NAMALWA (cell line): ENCODE measurements around the gene SOX8.

Experiments used
- DNase-seq: peaks from one replicate; pipeline ENCODE4 v3.0.0-alpha.2; 2015; ENCODE audit warnings: low spot score

SOX8 gene

DNA sequence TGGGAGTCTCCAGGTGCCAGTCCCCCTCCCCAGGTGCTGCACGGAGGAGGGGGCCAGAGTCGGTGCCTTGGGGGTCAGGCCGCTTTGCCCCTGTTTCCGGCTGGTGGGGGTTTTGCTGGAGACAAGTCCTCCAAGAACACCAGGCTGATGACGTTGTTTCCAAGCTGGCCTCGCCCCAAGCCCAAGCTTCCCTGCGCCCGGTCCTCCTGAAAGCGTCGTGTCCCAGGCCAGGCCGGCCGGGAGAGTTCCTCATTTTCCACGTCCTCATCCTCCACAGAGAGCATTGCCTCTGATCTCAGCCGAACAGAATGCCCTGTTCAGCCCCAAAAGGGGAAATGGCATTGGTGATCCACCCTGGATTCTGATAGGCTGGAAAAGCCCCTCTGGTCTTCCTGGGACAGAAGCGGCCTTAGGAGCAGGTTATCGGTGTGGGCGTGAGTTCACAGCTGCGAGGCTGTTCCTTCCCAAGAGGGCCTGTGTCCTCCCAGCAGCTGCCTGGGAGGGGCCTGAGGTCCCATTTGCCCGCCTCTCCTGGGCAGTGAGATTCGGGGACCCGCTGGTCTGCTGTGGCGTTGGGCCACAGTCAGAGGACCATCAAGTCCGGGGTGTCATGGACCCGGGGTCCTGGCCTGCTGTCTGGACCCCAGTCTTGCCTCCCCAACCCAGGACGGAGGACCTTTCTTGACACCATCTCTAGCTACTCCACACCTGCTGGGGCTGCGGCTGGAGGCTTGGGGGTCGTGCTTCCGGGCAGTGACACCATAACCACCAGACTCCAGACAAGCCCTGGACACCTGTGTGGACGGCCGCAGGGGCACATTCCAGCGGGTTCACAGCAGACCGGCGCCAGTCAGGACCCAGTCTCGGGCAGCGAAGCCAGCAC is 7.1 kb downstream of the SOX8 start:
- DNase-seq, result no peak

DNA sequence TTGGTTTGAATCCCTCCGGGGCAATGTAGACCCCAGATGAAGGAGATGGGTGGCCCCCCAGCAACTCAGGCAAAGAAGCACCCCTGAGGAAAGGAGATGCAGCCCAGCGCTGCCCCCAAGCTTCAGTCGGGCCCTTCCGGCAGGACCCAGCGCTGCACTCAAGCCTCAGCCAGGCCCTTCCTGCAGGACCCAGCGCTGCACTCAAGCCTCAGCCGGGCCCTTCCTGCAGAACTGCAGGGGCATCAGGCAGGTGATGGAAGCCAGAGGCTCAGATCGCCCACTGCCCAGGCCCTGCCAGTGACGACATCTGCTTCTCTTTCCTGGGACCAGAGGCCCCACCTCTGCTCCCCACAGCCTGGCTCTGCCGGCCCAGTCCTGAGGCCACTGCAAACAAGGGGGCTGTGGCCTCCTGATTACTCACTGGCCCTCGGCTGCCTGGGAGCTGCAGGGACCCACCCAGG is 7.8 kb downstream of the SOX8 start:
- DNase-seq, result no peak

DNA sequence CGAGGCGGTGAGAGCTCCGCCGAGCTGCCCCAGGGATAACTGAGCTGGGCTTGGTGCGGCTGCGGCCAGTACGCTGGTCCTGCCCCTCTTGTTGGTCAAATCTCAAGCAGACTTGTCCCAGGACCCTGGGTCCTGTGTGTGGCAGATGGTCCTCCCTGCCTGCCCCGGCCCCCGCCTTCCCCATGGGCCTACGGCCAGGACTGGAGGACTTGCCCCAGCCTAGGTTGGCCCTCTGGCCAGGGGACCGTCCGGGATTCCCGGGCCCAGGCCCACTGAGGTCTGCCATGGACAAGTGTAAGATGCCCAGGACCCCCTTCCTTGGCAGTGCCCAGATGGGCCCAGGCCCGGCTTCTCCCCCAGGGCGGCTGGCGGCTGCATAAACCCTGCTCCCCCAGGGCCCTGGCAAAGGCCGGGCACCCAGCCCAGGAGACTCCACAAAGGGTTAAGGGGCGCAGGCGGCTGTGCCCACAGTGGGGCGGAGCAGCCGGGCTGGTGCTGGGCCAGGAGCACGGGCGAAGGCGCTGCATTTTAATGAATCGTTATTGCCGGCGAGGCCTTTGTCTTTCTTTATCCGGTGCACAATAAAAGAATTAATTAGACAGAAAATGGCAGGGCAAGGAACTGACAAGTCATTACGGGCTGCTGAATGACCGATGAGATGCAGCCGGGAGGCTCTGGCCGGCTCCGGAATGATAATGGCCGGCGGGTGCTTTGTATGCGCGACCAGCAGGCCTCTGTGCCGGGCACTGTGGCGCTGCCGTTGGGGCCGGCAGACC is 9.1 kb downstream of the SOX8 start:
- no peak for DNase-seq

DNA sequence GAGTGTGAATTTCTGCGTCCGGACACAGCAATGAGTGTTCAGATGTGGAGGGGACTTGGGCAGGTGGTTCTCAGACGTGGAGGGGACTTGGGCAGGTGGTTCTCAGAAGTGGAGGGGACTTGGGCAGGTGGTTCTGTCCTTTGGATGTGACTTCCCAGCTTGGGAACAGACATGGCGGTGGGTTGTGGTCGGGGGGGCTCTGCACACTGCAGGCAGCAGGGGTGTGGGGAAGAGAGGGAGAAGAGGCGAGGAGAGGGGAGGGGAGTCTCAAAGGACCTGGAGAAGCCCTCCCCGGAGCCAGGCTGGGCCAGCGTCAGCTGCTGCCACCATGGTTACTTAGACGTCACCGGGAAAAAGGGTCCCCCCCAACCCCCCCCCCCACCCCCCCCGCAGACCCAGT is 9.8 kb downstream of the SOX8 start:
- DNase-seq, result no peak

DNA sequence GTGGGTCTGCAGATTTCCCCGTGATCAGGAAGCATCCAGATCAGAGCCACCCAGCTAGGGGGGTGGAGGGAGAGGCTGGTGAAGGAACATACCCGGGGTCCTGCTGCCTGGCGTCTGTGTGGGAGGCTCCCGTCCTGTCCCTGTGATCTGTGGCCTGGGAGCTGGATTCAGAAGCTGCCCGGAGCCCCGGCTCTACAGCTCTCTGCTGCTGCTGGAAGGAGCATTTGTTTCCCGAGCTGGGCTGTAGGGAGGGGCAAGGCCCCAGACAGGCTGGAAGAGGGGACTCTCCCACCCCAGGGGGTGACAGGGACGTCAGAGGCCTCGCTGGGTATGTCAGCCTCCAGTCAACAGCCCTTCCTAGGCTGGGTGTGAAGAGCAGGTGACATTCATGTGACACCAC is 10.2 kb downstream of the SOX8 start:
- no peak for DNase-seq

DNA sequence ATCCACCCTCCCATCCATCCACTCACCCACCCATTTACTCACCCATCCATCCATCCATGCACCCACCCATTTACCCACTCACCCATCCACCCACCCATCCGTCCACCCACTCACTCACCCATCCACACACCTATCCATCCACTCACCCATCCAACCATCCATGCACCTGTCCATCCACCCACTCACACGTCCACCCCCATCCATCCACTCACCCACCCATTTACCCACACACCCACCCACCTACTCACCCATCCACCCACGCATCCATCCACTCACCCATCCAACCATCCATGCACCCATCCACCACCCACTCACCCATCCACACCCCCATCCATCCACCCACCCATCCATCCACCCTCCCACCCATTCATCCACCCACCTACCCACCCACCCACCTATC is 12.2 kb downstream of the SOX8 start:
- DNase-seq, result no peak

DNA sequence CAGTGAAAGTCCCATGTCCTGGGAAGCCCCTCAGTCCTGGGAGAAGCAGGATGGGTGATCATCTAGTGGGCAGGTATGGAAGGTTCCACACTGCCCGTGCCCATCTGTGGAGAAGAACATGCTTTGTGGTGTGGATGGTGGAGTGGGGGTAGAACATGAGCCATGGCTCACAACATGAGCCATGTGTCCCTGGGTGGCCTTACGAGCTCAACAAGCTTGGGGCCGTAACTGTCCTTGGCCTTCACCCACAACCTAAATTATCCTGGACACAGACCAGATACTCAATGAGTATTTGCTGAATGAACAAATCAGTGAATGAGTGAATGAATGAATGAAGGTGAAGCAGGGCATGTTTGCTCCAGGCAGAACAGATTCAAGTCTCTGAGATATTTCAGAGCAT is 13.5 kb downstream of the SOX8 start:
- DNase-seq, result no peak

DNA sequence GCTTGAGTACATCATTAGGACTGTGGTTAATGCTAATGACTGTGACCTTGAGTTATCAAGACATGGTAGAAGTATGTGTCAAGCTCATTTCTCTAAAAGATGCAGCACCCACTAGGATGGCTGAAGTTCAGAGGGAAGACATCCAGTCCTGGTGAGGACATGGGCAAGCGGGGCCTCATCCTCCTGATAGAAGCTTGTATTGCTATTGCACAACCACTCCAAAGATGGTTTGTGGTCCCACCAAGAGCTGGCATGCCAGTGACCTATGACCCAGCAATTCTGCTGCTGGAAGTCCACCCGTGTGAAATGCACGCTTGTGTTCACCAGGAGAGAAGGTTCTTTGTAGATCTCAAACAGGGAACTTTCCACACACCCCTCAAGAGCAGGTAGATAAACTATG is 14.2 kb downstream of the SOX8 start:
- DNase-seq, result no peak

DNA sequence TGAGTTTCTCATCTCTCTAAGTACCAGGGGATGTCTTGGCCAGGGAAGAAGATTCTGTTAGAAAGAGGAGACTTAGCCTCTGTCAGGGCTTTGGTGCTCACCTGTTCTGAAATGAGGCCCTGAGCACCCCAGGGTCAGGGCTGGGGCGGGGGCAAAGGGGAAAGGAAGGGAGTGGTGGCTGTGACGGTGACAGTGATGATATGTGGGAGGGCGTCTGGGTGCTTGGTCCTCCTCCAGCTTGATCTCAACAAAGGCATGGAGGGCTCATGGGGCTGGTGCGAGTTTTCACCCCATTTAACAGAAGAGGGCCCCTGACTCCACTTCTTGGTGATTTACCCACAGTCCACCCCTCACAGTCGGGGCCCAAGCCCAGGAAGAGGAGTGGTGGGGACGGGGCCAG is 15.1 kb downstream of the SOX8 start:
- no peak for DNase-seq

DNA sequence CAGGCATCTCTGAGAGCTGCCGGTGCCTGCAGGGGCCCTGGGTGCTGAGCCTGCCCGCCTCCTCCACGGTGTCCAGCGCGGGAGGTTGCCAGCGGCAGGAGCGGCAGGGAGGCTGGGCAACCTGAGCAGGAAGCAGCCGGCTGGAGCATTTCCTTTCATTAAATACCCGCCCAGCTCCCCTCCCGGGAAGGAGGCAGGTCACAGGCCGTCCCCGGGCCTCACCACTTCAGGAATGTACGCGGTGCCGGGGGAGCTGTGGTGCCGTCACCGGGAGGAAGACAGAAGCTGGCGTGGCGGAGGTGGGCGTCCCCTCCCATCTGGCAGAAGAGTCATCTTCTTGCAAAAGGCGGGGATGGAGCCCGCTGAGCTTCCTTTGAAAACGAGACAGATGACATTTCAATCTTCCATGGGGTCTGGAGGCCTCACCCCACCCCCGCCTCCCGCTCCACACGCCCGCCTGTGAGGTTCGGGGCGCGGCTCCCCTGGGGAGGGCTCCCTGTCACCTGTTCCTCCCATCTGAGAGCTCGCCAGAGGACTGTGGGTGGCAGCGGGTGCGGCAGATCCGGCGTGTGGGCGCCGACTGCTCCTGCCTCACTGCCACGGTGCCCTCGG is 16.0 kb downstream of the SOX8 start:
- no peak for DNase-seq

DNA sequence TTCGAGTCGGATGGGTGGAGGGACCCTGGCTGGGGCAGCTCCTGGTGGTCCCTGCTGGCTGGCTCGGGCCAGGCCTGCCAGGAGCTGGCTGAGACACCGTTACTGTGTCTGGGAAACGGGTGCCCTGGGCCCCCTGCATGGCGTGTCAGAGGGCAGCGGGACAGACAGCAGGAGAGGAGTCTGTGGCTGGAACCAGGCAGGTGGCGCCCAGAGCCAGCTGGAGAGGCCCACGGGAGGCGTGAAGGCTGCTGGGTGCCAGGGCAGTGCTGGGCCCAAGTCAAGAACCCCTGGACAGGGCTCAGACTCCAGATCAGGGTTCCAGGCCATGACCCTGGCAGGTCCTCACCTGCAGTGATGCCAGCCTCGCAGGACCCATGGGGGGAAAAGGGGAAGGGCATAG is 16.6 kb downstream of the SOX8 start:
- DNase-seq, result no peak

DNA sequence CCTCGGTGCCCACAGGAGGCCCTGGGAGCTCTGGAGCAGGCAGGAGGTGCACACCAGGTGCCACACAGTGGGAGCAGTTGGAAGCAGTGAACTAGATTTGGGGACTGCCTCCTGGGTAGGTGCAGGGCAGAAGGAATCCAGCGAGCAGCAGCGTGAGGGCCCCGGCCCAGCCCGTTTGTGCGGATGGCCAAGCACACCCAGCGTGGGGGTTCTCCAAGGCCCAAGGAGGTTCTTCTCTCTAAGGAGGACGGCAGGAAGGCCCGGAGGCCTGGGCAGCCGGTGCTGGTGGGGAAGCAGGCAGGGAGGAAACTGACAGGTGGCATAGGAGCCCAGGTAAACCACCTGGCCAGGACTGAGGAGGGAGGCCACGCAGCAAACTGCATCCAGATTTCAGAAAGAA is 17.0 kb downstream of the SOX8 start:
- no peak for DNase-seq

DNA sequence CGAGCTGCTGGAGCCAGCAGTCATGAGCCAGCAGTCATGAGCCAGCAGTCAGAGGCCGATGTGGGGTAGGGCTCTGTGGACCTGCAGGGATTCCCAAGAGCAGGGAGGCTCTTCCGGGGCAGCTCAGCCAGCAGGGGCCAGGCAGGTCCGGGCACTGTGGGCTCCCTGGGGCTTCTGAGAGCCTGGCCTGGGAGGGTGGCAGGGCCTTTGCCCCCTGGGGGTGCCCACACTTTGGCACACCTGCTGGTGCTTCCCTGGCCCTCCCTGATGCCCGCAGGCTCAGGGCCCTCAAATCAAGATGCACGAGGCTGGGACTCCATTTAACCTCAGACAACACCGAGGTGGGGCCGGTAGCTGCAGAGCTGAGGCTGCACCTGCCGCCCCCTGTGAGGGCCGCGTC is 18.1 kb downstream of the SOX8 start:
- DNase-seq, result no peak

DNA sequence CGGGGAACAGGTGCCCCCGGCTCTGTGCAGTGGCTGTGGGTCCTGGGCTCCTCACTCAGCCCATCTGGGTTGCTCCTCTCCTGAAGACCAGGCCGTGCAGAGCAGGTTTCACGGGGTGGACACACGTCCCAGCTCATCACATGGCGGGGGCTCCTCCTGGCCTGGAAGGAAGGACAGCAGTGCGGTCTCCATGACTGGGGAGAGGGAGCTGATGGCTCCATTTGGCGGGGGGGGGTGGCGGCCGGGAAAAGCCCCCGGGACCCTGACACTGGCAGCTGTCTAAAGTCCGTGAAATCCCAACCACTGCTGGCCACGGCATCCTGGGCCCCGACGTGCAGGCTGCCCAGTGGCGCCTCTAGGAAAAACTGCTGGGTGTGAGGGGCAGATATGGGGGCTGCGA is 19.0 kb downstream of the SOX8 start:
- no peak for DNase-seq

DNA sequence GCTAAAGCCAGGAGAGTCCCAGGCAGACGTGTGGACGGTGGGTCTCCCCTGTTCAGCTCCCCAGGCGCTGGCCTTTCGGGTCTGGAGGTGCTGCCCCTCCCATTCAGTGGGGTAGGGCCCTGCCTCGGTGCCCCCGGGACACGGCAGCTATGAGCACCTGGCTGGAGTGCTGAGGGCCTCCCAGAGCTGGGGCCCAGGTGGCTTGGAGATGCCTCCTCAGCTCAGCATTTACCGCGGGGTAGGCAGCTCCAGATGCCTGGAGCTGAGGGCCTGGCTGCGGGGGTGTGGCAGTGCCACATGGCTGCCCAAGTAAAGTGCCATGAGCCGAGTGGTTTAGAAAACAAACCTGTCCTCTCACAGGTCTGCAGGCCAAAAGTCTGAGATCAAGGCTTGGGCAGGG is 19.5 kb downstream of the SOX8 start:
- no peak for DNase-seq

DNA sequence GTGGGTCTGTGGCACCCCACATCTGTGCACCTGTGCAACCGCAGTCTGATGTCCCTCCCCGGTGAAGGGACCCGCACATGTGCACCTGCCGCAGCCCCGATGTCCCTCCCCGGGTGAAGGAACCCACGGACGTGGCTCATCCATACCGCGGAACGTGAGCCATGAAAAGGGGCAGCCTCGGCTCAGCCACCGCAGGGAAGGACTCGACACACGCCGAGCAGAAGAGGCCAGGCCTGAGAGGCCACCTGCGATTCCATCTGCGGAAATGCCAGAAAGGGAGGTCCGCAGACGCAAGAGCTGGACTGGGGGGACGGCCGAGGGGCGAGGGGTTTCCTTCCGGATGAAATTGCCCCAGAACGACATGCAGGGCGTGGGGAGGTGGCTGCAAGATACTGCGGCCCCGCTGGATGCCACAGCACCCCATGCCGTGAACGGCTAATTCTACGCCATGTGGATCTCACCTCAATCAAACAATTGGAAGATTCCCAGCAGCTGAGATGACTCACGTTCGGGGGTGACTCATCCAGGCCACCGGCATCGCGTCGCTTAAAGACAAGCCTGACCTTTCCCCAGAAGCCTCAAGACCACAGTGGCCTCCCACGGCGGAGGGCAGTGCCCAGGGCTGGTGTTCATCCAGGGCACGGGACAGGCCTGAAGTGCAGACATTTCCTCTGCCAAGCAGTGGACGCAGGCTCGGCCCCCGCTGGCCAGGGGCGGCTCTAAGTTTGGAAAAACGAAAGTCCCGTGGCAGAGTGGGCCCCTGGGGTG is 21.0 kb downstream of the SOX8 start:
- DNase-seq, result no peak

DNA sequence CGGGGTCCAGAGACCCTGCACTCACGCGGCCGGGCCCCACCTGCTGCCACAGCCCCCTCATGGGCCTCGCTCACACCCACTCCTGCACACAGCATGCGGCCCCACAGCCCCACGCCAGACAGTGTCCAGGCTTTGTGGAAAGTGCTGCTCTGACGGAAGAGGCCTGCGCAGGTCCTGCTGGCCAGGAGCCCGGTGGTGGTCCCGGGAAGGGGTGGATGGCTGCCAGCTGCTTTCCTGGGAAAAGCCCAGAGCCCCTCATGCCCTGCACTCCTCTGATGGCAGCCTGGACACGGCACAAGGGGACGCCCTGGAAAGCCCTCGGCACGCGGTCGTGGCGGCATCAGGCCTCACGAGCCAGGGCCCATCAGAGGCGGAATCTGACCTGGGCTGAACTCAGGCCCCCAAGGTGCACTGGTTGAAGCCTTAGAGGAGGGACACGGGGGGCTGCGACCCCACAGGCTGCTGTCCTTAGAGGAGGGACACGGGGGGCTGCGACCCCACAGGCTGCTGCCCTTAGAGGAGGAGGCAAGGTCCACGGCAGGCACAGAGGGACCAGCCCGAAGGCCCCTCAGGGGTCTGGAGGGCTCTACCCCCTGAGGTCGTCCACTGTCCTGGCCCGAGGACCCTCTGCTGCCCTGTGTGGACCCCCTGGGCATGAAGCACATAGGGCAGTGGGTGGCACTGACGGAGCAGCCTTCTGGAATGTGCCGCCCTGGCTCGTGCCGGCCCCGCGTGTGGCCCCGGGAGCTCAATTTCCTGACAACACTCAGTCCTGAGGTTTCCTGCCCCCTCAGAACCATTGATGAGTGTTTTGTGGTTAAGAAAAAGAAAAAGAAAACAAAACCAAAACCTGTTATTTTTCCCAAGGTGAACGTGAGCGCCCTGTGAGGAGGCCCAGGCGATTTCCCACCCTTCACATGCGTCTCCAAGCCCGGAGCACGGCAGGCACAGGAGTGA is 22.1 kb downstream of the SOX8 start:
- no peak for DNase-seq

DNA sequence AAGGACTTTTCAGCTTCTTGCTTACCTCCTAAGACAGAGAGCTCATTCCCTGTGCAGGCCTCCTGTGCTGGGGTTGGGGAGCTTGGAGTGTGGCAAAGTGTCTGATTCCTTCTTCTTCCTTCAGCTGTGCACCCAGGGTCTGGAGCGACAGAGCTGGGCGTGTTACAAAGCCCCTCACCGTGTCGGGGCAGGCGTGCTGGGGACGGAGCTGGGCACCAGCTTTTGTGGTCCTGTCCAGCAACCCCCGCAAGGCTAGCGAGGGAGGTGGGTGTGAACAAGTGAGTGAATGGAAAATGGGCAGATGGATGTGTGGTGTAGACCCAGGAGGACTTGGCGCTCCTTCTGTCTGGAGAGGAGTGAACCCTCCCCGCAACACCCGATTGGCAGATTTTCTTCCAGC is 23.7 kb downstream of the SOX8 start:
- DNase-seq, result no peak

DNA sequence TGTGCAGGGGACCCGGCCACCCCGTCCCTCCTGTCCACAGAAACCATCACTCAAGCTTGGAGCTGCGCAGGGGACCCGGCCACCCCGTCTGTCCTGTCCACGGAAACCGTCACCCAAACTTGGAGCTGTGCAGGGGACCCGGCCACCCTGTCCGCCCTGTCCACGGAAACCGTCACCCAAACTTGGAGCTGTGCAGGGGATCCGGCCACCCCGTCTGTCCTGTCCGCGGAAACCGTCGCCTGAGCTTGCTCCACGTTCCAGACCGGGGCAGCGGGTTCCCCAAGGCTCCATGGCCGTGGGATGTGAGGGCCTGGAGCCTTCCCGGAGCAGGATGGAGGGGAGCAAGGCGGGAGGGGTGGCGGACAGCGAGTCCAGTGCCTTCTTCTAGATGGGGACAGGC is 25.2 kb downstream of the SOX8 start:
- DNase-seq, result no peak

DNA sequence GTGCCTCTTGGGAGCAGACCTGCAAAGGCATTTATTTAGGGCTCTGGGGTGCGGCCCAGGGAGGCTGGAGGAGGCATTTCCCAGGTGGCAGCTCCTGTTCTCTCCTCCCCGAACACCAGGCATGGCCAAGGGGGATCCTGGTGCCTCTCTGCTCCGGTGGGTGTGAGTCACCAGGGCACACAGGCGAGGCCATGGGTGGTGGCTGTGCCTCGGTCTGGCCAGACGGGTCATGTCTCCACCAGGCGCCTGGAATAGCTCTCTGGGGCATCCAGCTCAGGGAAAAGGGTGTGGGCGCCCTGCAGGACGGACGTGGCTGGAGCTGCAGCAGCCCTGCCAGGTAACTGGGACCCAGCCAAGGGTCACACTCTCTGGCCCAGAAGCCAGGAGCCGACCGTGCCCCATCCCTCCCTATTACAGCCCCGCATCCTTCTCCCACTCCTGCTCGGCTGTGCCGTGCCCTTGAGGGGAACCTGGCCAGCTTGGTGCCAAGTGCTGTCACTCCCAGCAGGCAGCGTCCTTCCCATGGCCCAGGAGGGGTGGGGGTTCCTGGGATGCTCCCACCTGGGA is 25.8 kb downstream of the SOX8 start:
- no peak for DNase-seq

DNA sequence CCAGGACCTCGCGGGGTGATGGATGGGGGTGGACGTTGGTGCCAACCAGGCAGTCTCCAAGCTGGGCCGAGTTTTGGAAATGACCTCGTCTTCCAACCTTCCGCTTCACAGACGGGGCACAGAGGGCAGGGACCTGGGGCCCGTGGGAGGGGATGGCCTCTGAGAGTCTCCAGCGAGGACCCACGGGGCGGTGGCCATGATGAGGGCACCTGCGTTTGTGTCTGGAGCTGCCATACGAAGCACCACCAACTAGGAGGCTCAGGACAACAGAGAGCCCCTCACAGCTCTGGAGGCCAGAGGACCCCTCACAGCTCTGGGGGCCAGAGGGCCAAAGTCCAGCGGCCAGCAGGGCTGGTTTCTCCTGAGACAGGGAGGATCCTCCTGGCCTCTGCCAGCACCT is 26.5 kb downstream of the SOX8 start:
- no peak for DNase-seq
